Activated T-helper 1 cell treated with Interleukin-2 at 50 U/mL for 16 hours (primary cell): ENCODE results near the gene TMEM38A.

Experiments
- DNase-seq: peaks from one replicate; pipeline ENCODE4 v3.0.0-alpha.2; 2020; ENCODE audit warnings: low read depth

The TMEM38A gene

GRCh38 chr19:16660763-16661479, at the start of gene TMEM38A:
Gene TMEM38A (plus strand): TSS chr19:16661139. CDS start chr19:16661218, 79 bp downstream.
- peak; percentile 27 for DNase-seq

GRCh38 chr19:16612636-16613035, 48.3 kb upstream of the TMEM38A start:
- DNase-seq: no peak

- DNase-seq: no peak
Observed at GRCh38 chr19:16613841-16614240, 47.1 kb upstream of the TMEM38A start.

- DNase-seq: no peak
Observed at GRCh38 chr19:16614941-16615340, 46.0 kb upstream of the TMEM38A start.

- no peak for DNase-seq
Observed at GRCh38 chr19:16615808-16616207, 45.1 kb upstream of the TMEM38A start.

- DNase-seq: no peak
Observed at GRCh38 chr19:16618248-16618647, 42.7 kb upstream of the TMEM38A start.

- DNase-seq: no peak
Observed at GRCh38 chr19:16619457-16619856, 41.5 kb upstream of the TMEM38A start.

- no peak for DNase-seq
Observed at GRCh38 chr19:16620018-16620417, 40.9 kb upstream of the TMEM38A start.

- no peak for DNase-seq
Observed at GRCh38 chr19:16620584-16620983, 40.4 kb upstream of the TMEM38A start.

GRCh38 chr19:16621165-16621800, 39.7 kb upstream of the TMEM38A start:
- DNase-seq: no peak

- DNase-seq: no peak
Observed at GRCh38 chr19:16623066-16623465, 37.9 kb upstream of the TMEM38A start.

- DNase-seq: no peak
Observed at GRCh38 chr19:16623576-16623975, 37.4 kb upstream of the TMEM38A start.

GRCh38 chr19:16624236-16624635, 36.7 kb upstream of the TMEM38A start:
- DNase-seq: no peak

GRCh38 chr19:16625163-16625958, 35.6 kb upstream of the TMEM38A start:
- no peak for DNase-seq

GRCh38 chr19:16626796-16627192, 34.1 kb upstream of the TMEM38A start:
- no peak for DNase-seq

- DNase-seq: no peak
Observed at GRCh38 chr19:16627193-16627927, 33.6 kb upstream of the TMEM38A start.

- no peak for DNase-seq
Observed at GRCh38 chr19:16627928-16628182, 33.1 kb upstream of the TMEM38A start.

GRCh38 chr19:16628183-16628983, 32.6 kb upstream of the TMEM38A start, which contains the start of gene MED26:
Gene MED26 (minus strand): TSS chr19:16628204. CDS start chr19:16627943, 261 bp downstream.
- peak; percentile 97 for DNase-seq

GRCh38 chr19:16628984-16629691, 31.8 kb upstream of the TMEM38A start:
- DNase-seq: no peak

- DNase-seq: no peak
Observed at GRCh38 chr19:16631465-16631864, 29.5 kb upstream of the TMEM38A start.

- no peak for DNase-seq
Observed at GRCh38 chr19:16637535-16637934, 23.4 kb upstream of the TMEM38A start.
